ENCODE data around the gene NOL6. TPM values are rescaled to one million over a fixed set of nuclear protein-coding genes. Genes with fewer than 3 reads are reported as not detected.

Gene NOL6
- total and polyA plus RNA-seq, 9 of the 15 experiments (the other 6 are each of a cell fraction or from before 2014, with no cell fraction given), result 7.7 to 58.9 (median 27.0) TPM

- TF ChIP-seq, protein P1, sequence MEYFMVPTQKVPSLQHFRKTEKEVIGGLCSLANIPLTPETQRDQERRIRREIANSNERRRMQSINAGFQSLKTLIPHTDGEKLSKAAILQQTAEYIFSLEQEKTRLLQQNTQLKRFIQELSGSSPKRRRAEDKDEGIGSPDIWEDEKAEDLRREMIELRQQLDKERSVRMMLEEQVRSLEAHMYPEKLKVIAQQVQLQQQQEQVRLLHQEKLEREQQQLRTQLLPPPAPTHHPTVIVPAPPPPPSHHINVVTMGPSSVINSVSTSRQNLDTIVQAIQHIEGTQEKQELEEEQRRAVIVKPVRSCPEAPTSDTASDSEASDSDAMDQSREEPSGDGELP (CRISPR knock-in tag; IDR thresholded peaks at IDR 0.05; ENCODE audit: borderline replicate concordance), result 0 out of 2 replicates have a peak, but pooled peaks have one; percentile 15
- TF ChIP-seq ZNF57 (CRISPR knock-in tag; IDR thresholded peaks at IDR 0.05), result no peak
- TF ChIP-seq, protein P2, sequence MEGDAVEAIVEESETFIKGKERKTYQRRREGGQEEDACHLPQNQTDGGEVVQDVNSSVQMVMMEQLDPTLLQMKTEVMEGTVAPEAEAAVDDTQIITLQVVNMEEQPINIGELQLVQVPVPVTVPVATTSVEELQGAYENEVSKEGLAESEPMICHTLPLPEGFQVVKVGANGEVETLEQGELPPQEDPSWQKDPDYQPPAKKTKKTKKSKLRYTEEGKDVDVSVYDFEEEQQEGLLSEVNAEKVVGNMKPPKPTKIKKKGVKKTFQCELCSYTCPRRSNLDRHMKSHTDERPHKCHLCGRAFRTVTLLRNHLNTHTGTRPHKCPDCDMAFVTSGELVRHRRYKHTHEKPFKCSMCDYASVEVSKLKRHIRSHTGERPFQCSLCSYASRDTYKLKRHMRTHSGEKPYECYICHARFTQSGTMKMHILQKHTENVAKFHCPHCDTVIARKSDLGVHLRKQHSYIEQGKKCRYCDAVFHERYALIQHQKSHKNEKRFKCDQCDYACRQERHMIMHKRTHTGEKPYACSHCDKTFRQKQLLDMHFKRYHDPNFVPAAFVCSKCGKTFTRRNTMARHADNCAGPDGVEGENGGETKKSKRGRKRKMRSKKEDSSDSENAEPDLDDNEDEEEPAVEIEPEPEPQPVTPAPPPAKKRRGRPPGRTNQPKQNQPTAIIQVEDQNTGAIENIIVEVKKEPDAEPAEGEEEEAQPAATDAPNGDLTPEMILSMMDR (IDR thresholded peaks at IDR 0.05 in 2 of 3, conservative IDR thresholded peaks at IDR 0.05 in 1 of 3; ENCODE audit: insufficient read depth in 2 of 3, low read depth in 1 of 3, low read length in 3 of 3), result peak; percentile 82 to 87 (median 83)
- no peak for TF ChIP-seq PHF20 (IDR thresholded peaks at IDR 0.05; ENCODE audit: partially characterized antibody)
- no peak for TF ChIP-seq MAZ (CRISPR knock-in tag; conservative IDR thresholded peaks at IDR 0.05 in 1 of 2, IDR thresholded peaks at IDR 0.05 in 1 of 2)
- 0 out of 2 replicates have a peak, but pooled peaks have one; percentile 26 for TF ChIP-seq RBFOX2 (IDR thresholded peaks at IDR 0.05; ENCODE audit: low read depth, low read length)
- no peak for TF ChIP-seq MCM2 (IDR thresholded peaks at IDR 0.05; ENCODE audit: low read depth)
- no peak for TF ChIP-seq ILF3 (IDR thresholded peaks at IDR 0.05; ENCODE audit: borderline replicate concordance)
- TF ChIP-seq, protein P3, sequence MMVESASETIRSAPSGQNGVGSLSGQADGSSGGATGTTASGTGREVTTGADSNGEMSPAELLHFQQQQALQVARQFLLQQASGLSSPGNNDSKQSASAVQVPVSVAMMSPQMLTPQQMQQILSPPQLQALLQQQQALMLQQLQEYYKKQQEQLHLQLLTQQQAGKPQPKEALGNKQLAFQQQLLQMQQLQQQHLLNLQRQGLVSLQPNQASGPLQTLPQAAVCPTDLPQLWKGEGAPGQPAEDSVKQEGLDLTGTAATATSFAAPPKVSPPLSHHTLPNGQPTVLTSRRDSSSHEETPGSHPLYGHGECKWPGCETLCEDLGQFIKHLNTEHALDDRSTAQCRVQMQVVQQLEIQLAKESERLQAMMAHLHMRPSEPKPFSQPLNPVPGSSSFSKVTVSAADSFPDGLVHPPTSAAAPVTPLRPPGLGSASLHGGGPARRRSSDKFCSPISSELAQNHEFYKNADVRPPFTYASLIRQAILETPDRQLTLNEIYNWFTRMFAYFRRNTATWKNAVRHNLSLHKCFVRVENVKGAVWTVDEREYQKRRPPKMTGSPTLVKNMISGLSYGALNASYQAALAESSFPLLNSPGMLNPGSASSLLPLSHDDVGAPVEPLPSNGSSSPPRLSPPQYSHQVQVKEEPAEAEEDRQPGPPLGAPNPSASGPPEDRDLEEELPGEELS (CRISPR knock-in tag; IDR thresholded peaks at IDR 0.05; ENCODE audit: borderline replicate concordance), result no peak
- TF ChIP-seq NFE2 (IDR thresholded peaks at IDR 0.05; ENCODE audit: low read depth), result no peak
- no peak for TF ChIP-seq ZNF224 (CRISPR knock-in tag; IDR thresholded peaks at IDR 0.05)
- TF ChIP-seq, protein P4, sequence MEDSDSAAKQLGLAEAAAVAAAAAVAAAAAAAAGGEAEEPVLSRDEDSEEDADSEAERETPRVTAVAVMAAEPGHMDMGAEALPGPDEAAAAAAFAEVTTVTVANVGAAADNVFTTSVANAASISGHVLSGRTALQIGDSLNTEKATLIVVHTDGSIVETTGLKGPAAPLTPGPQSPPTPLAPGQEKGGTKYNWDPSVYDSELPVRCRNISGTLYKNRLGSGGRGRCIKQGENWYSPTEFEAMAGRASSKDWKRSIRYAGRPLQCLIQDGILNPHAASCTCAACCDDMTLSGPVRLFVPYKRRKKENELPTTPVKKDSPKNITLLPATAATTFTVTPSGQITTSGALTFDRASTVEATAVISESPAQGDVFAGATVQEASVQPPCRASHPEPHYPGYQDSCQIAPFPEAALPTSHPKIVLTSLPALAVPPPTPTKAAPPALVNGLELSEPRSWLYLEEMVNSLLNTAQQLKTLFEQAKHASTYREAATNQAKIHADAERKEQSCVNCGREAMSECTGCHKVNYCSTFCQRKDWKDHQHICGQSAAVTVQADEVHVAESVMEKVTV (CRISPR knock-in tag; IDR thresholded peaks at IDR 0.05), result peak; percentile 56
- TF ChIP-seq SMC3 (conservative IDR thresholded peaks at IDR 0.05; ENCODE audit: insufficient read depth, low read depth, low read length), result peak; percentile 84
- TF ChIP-seq STAG1 (CRISPR knock-in tag; IDR thresholded peaks at IDR 0.05; ENCODE audit: borderline replicate concordance), result peak; percentile 45; the same call in 1 of the 2 replicates
- 0 out of 2 replicates have a peak, but pooled peaks have one; percentile 35 for TF ChIP-seq RB1 (IDR thresholded peaks at IDR 0.05; ENCODE audit: low read depth)
- TF ChIP-seq RAD21 (CRISPR knock-in tag; conservative IDR thresholded peaks at IDR 0.05 in 1 of 2, IDR thresholded peaks at IDR 0.05 in 1 of 2), result peak; percentile 60 to 84
- TF ChIP-seq ZNF140 (CRISPR knock-in tag; IDR thresholded peaks at IDR 0.05), result no peak
Observed at GRCh38 chr9:33466565-33467495, 6.9 kb downstream of the NOL6 start (continued).
